ENCODE measurements around the gene ZNF423. TPM values are rescaled to one million over a fixed set of nuclear protein-coding genes. Genes with fewer than 3 reads are reported as not detected.

The ZNF423 gene
- 1 to 10 TPM; 4.7 to 7.3 TPM for total RNA-seq

DNA sequence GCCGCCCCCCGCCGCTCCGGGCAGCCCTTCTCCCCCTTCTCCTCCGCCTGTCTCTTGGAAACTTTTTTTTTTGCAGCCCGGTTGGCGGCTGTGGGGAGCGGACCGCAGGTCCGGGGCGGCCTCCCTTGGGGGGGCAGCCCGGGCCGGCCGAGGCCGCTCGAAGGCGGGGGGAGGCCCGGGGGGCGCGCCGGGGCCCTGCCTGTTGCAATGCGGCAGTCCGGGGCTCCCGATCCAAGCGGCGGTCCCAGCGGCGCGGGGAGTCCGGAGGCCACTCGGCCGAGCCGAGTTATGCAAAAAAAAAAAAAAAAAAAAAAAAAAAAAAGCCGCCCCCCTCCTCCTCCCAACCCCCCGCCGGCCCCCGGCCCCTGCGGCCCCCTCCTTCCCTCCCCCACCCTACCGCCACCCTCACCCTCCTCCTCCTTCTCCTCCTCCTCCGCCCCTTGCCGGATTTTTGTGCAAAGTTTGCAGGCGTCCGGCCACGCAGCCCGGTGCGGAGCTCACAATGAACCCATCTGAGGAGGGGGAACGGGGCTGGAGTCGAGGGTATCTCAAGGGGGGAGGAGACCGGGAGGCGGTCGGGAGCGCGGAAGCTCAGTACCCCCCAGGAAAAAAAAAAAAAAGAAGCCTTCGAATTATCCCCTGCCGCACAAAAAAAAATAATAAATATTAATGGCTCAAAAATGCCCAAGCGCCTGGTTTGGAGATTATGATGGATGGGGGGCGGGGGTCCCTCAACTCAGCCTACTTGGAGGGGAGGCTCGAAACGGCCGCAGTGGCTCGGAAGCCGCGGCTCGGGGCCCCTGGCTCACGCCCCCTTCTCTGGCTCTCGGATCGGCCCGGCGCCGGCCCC, at the start of gene ZNF423:
Gene ZNF423 (minus strand): TSS at position 291 of the 850 bp plus-strand sequence. CDS start 338 bp downstream, outside the sequence.
- no peaks in the 10 kb centered on the region for H3K4me1 ChIP-seq
- H3K27me3 ChIP-seq = no peaks in the 10 kb centered on the region
- intact Hi-C loops (cut with DNase I) = no loop called here
- no peaks in the 10 kb centered on the region for H3K9me3 ChIP-seq
- peak within 1 kb of the TSS; percentile 59 for H3K4me3 ChIP-seq
- H3K27ac ChIP-seq = peak within 1 kb of the TSS; percentile 87
- TF ChIP-seq, protein P1, sequence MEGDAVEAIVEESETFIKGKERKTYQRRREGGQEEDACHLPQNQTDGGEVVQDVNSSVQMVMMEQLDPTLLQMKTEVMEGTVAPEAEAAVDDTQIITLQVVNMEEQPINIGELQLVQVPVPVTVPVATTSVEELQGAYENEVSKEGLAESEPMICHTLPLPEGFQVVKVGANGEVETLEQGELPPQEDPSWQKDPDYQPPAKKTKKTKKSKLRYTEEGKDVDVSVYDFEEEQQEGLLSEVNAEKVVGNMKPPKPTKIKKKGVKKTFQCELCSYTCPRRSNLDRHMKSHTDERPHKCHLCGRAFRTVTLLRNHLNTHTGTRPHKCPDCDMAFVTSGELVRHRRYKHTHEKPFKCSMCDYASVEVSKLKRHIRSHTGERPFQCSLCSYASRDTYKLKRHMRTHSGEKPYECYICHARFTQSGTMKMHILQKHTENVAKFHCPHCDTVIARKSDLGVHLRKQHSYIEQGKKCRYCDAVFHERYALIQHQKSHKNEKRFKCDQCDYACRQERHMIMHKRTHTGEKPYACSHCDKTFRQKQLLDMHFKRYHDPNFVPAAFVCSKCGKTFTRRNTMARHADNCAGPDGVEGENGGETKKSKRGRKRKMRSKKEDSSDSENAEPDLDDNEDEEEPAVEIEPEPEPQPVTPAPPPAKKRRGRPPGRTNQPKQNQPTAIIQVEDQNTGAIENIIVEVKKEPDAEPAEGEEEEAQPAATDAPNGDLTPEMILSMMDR (IDR thresholded peaks at IDR 0.05) = no peak
- H3K36me3 ChIP-seq = no peaks in the 10 kb centered on the region
- peak within 1 kb of the TSS; percentile 91 for H3K9ac ChIP-seq (ENCODE audit: low read depth in 2 of 2, low read length in 2 of 2)
- peak; percentile 57 for DNase-seq

DNA sequence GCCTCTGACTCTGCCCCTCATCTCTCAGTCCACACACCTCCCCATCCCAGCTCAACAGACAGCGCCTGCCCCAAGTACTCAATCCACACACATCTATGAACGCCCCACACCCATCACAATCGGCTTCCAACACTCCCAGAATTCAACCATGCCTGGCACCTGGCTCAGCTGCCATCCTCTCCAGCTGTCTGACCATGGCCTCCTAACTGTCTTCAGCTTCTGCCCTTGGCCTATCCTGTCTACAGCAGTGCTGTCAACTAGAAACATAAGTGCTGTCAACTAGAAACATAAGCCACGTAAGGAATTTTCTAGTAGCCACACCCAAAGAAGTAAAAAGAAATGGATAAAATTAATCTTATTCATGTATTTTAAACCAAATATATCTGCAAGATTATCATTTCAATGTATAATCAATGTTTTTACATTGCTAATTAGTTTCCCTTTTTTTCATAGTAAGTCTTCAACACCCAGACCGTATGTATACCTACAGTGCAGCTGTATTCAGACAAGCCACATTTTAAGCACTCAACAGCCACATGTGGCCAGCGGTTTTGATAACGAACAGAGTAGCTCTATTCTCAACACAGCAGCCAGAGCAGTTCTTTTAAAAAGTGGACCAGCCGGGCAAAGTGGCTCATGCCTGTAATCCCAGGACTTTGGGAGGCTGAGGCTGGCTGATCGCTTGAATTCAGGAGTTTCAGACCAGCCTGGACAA, 48.6 kb upstream of the ZNF423 start:
- no peaks in the 10 kb centered on the region for H3K27me3 ChIP-seq
- DNase-seq = no peak
- H3K27ac ChIP-seq = no peak overlapping the region
- H3K9ac ChIP-seq (ENCODE audit: low read depth in 2 of 2, low read length in 2 of 2) = no peak overlapping the region
- no peak overlapping the region for H3K4me3 ChIP-seq
- TF ChIP-seq, protein P1 (IDR thresholded peaks at IDR 0.05) = no peak
- peaks cover 7% of the 10 kb centered on the region for H3K4me1 ChIP-seq
- H3K36me3 ChIP-seq = no peaks in the 10 kb centered on the region
- no peaks in the 10 kb centered on the region for H3K9me3 ChIP-seq
- intact Hi-C loops (cut with DNase I) = no loop called here

DNA sequence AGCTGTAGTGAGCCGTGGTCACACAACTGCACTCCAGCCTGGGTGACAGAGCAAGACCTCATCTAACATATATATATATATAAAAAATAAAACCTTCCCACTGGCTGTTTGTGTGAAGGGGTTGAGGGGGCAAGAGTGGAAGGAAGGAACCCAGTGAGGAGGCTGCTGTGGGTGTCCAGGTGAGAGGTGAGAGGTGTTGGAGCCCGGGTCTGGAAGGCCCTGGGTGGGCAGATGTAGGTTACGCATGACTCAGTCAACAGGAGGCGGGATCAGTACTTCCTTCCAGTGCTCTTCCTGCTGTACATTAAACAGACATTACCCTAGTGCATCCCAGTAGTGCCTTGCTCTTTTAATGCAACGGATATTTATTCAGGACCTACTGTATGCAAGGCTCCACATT, 47.0 kb upstream of the ZNF423 start:
- Histone ChIP-seq H3K9ac (ENCODE audit: low read depth in 2 of 2, low read length in 2 of 2) (no peak overlapping the region), H3K27ac (no peak overlapping the region), H3K27me3 (no peaks in the 10 kb centered on the region), H3K9me3 (no peaks in the 10 kb centered on the region), H3K4me1 (peaks cover 7% of the 10 kb centered on the region), H3K4me3 (no peak overlapping the region), H3K36me3 (no peaks in the 10 kb centered on the region)
- TF ChIP-seq, protein P1 (IDR thresholded peaks at IDR 0.05) = no peak
- intact Hi-C loops (cut with DNase I) = no loop called here
- no peak for DNase-seq

DNA sequence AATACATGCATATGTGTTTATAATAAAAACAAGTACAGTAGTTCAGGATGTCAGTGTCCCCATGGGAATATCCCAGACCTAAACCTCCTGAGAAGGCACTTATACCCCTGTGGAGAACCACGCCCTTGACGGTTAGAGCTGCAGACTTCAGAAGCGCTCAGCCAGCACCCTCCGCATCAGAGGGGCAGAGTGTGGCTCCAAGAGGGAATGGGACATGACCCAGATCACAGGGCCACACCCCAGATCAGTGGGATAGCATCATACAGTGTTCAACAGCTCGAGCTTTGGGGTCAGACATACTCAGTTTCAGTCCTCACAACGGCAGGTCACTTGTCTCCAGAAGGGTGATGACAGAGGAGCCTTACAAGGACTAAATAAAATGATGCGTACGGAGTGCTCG, 45.8 kb upstream of the ZNF423 start:
- no peak overlapping the region for H3K9ac ChIP-seq (ENCODE audit: low read depth in 2 of 2, low read length in 2 of 2)
- H3K4me1 ChIP-seq = peaks cover 7% of the 10 kb centered on the region
- no peaks in the 10 kb centered on the region for H3K27me3 ChIP-seq
- TF ChIP-seq, protein P1 (IDR thresholded peaks at IDR 0.05) = no peak
- H3K36me3 ChIP-seq = no peaks in the 10 kb centered on the region
- DNase-seq = no peak
- no peak overlapping the region for H3K4me3 ChIP-seq
- intact Hi-C loops (cut with DNase I) = no loop called here
- no peak overlapping the region for H3K27ac ChIP-seq
- no peaks in the 10 kb centered on the region for H3K9me3 ChIP-seq

DNA sequence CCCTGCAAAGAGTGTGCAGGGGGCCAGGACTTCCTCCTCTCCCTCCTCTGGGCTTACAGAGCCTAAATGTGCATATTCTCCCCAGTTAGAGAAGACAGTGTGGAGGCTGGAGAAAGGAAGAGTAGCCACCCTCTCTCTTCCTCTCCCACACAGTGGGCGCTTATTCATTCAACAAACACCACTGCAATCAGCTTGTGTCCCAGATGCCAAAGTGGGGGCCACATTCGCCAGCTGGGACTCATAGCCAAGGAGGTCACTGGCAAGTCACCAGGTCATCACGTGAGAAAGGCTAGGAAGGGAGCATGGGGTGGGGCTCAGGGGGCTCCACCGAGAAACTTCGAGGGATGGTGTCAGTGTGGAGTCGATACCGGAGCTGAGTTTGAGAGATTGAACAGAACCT, 45.0 kb upstream of the ZNF423 start:
- Histone ChIP-seq H3K27ac (peak overlapping the region; percentile 64), H3K36me3 (no peaks in the 10 kb centered on the region), H3K4me3 (no peak overlapping the region), H3K9ac (ENCODE audit: low read depth in 2 of 2, low read length in 2 of 2) (peak overlapping the region in 1 of 2 donors; percentile 49), H3K4me1 (peaks cover 7% of the 10 kb centered on the region), H3K27me3 (no peaks in the 10 kb centered on the region), H3K9me3 (no peaks in the 10 kb centered on the region)
- DNase-seq = no peak
- TF ChIP-seq, protein P1 (IDR thresholded peaks at IDR 0.05) = no peak
- intact Hi-C loops (cut with DNase I) = no loop called here
